ENCODE measurements around the gene ELL2. TPM values are rescaled to one million over a fixed set of nuclear protein-coding genes. Genes with fewer than 3 reads are reported as not detected.
A peak's percentile ranks its signal among the peaks of the same experiment; 100 is the strongest.

ELL2 gene
- polyA plus RNA-seq, 1 of the 3 experiments (the other 2 are of a cell fraction): 18.4 TPM

DNA sequence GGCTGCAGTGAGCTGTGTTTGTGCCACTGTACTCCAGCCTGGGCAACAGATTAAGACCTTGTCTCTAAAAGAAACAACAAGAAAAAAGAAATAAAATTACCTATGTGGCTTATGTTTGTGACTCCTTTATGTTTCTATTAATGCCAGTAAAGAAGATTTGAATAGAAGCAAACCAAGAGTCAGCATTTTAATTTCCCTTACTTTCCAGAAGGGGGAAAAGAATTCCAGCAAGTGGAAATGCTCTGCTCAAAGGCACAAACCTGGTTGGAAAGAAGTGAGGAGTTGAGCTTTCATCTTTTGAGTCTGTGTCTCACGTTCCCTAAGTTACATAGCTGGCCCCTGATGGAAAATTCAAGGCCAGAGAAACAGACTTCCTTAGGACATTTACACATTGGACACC, 23.6 kb upstream of the ELL2 start:
- no peaks in the 10 kb centered on the region for H3F3A ChIP-seq (replicated peaks; ENCODE audit: insufficient read depth)
- no peaks in the 10 kb centered on the region for H3K36me3 ChIP-seq (replicated peaks in 1 of 2; ENCODE audit: control insufficient read depth in 1 of 2, insufficient read depth in 2 of 2, low read length in 1 of 2)
- no peaks in the 10 kb centered on the region for H3K9me3 ChIP-seq
- no peak overlapping the region for H3K4me2 ChIP-seq
- ChIA-PET CTCF (interaction anchor here (1.6 to 1.9 kb wide), 2 partner anchors 13 to 24 kb away, joined by 4 to 5 read pairs; partner anchors contain the start of gene ELL2), POLR2A (no interaction called here)
- H3K79me2 ChIP-seq (ENCODE audit: insufficient read depth): no peaks in the 10 kb centered on the region
- no peak overlapping the region for H3K27ac ChIP-seq (ENCODE audit: low read depth in 2 of 2, low read length in 1 of 2)
- H3K9ac ChIP-seq: no peak overlapping the region
- H4K20me1 ChIP-seq (ENCODE audit: insufficient read depth): no peaks in the 10 kb centered on the region
- 83% methylated on average over 1 of the region's 1 CpG for WGBS (ENCODE audit: low lambda C conversion rate)
- H3K4me3 ChIP-seq (ENCODE audit: low read depth in 2 of 2, low read length in 1 of 2): no peak overlapping the region
- no peak for DNase-seq
- H3K9me2 ChIP-seq: no peaks in the 10 kb centered on the region
- H3K4me1 ChIP-seq (ENCODE audit: control insufficient read depth in 1 of 2, insufficient read depth in 2 of 2, low read depth in 1 of 2, low read length in 1 of 2): no peaks in the 10 kb centered on the region; a peak in 1 of 4 replicates
- no peak overlapping the region for H2AFZ ChIP-seq (ENCODE audit: low read depth)
- TF ChIP-seq FOXM1 (IDR thresholded peaks at IDR 0.05; ENCODE audit: low read depth): no peak
- TF ChIP-seq NFIC (IDR thresholded peaks at IDR 0.05; ENCODE audit: borderline replicate concordance): no peak
- no peak for TF ChIP-seq EZH2phosphoT487 (IDR thresholded peaks at IDR 0.05; ENCODE audit: borderline replicate concordance, low read depth)
- TF ChIP-seq, protein P1, sequence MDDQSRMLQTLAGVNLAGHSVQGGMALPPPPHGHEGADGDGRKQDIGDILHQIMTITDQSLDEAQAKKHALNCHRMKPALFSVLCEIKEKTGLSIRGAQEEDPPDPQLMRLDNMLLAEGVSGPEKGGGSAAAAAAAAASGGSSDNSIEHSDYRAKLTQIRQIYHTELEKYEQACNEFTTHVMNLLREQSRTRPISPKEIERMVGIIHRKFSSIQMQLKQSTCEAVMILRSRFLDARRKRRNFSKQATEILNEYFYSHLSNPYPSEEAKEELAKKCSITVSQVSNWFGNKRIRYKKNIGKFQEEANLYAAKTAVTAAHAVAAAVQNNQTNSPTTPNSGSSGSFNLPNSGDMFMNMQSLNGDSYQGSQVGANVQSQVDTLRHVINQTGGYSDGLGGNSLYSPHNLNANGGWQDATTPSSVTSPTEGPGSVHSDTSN (IDR thresholded peaks at IDR 0.05): no peak
- TF ChIP-seq MEF2A (IDR thresholded peaks at IDR 0.05; ENCODE audit: borderline replicate concordance, low read depth): no peak
- no peak for TF ChIP-seq TAF1 (IDR thresholded peaks at IDR 0.05; ENCODE audit: borderline replicate concordance, low read depth, low read length)
- no peaks in the 10 kb centered on the region for H3K27me3 ChIP-seq (ENCODE audit: insufficient read depth)

DNA sequence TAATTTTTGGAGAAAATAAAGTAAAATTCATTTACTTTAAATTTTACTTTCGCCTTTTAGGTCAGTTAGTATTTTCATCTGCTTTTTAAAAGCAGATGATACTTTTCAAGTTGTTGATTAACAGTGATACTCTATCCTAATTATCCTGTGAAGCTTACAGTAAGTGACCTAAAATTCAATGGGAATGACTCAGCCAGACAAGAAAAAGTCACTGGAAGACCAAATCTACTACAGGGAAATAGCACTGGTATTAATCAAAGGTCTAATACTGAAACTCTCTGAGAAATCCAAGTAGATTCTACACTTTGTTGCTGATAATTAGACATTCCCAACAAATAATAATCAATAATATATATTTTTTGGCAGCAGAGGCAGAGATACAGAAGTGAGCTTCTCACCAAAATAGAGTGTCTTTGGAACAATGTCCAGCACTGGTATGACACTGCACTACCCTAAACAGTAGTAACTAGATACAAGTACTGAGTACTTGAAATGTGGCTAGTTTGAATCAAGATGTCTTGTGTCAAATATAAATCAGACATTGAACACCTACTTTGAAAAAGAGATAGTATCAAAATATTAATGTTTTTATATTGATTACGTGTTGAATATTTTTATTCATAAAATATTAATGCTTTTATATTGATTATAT, 22.8 kb upstream of the ELL2 start:
- 0 out of 2 replicates have a peak overlapping the region, but pooled peaks have one; percentile 21 for H3K4me2 ChIP-seq
- CTCF ChIA-PET: interaction anchor here (1.2 to 1.6 kb wide), 2 partner anchors 12 to 360 kb away, joined by 3 to 4 read pairs; no protein-coding TSS in a partner anchor
- DNase-seq: no peak

More for the DNA sequence above, 22.8 kb upstream of the ELL2 start:
- Histone ChIP-seq H3K27me3 (ENCODE audit: insufficient read depth) (no peaks in the 10 kb centered on the region), H3F3A (replicated peaks; ENCODE audit: insufficient read depth) (no peaks in the 10 kb centered on the region), H3K79me2 (ENCODE audit: insufficient read depth) (no peaks in the 10 kb centered on the region), H4K20me1 (ENCODE audit: insufficient read depth) (no peaks in the 10 kb centered on the region), H3K4me1 (ENCODE audit: control insufficient read depth in 1 of 2, insufficient read depth in 2 of 2, low read depth in 1 of 2, low read length in 1 of 2) (no peaks in the 10 kb centered on the region; a peak in 1 of 4 replicates), H3K9ac (no peak overlapping the region), H3K9me3 (no peaks in the 10 kb centered on the region), H3K4me3 (ENCODE audit: low read depth in 2 of 2, low read length in 1 of 2) (no peak overlapping the region; a peak in 1 of 4 replicates), H3K27ac (ENCODE audit: low read depth in 2 of 2, low read length in 1 of 2) (peak overlapping the region in 1 of 2 experiments; percentile 42; a peak in 2 of 4 replicates), H3K9me2 (no peaks in the 10 kb centered on the region), H3K36me3 (replicated peaks in 1 of 2; ENCODE audit: control insufficient read depth in 1 of 2, insufficient read depth in 2 of 2, low read length in 1 of 2) (no peaks in the 10 kb centered on the region), H2AFZ (ENCODE audit: low read depth) (peak overlapping the region; percentile 14; the same call in 1 of the 2 replicates)
- POLR2A ChIA-PET: no interaction called here
- TF ChIP-seq, protein P1 (IDR thresholded peaks at IDR 0.05): no peak
- TF ChIP-seq NRF1 (IDR thresholded peaks at IDR 0.05; ENCODE audit: low read depth, low read length) (no peak), TCF12 (IDR thresholded peaks at IDR 0.05) (peak; percentile 22), FOSL2 (IDR thresholded peaks at IDR 0.05; ENCODE audit: borderline replicate concordance, low read depth) (peak; percentile 62), POLR2AphosphoS5 (IDR thresholded peaks at IDR 0.05; ENCODE audit: low read depth, low read length) (no peak), MXI1 (IDR thresholded peaks at IDR 0.05; ENCODE audit: low read depth, low read length) (no peak), JUND (IDR thresholded peaks at IDR 0.05) (peak; percentile 41), TEAD4 (IDR thresholded peaks at IDR 0.05; ENCODE audit: borderline replicate concordance, insufficient read depth) (no peak)
- WGBS (ENCODE audit: low lambda C conversion rate): 90% methylated on average over 2 of the region's 2 CpGs

Measured in SK-N-SH (cell line).